K562 (cell line): ENCODE data around the gene CXCL12. TPM values are rescaled to one million over a fixed set of nuclear protein-coding genes. Genes with fewer than 3 reads are reported as not detected.

Source experiments
- JUND ChIP-seq, 2 experiments: IDR thresholded peaks; 2 replicates in 1 of 2; 3 replicates in 1 of 2; pipeline ENCODE4 v1.6.1; 2011; ENCODE audit warnings: borderline replicate concordance in 2 of 2, low read depth in 2 of 2, low read length in 2 of 2, improper control_type of control experiment in 1 of 2, missing biosample characterization in 1 of 2, missing genetic modification characterization in 1 of 2, missing genetic modification reagents in 1 of 2
- SIX5 ChIP-seq, 2 experiments: IDR thresholded peaks; 2 replicates each; pipeline ENCODE4 v1.6.1; 2011; ENCODE audit warnings: low read length in 2 of 2, borderline replicate concordance in 1 of 2, low read depth in 1 of 2, mild to moderate bottlenecking in 1 of 2, moderate library complexity in 1 of 2; ENCODE audit not compliant: insufficient read depth in 1 of 2
- YBX1 ChIP-seq: fragments of 450-650 bp; IDR thresholded peaks from 2 replicates; pipeline ENCODE4 v1.7.1; 2016; ENCODE audit warnings: mild to moderate bottlenecking
- polyA plus RNA-seq, 8 experiments: library from polyadenylated mRNA; depleted of rRNA in 4 of 8; stranded (reverse) in 5 of 8; unstranded in 3 of 8; fragments of >200 nt; fragmentation: Nextera tagmentation in 2 of 8; fragmentation: Illumina TruSeq in 1 of 8; extraction: Ambion mirVana in 2 of 8; extraction: Trizol in 1 of 8; gene quantifications; 2 replicates each; pipeline versions ENCODE4 v1.2.1 to v1.2.3, GENCODE V29; 2011 to 2014; ENCODE audit warnings: inconsistent platforms in 1 of 8, missing spikeins in 1 of 8
- total RNA-seq, 7 experiments: library from RNA; depleted of rRNA in 6 of 7; stranded (reverse); fragments of >200 nt in 6 of 7; fragmentation: Illumina TruSeq in 2 of 7; extraction: Trizol in 2 of 7; gene quantifications; 2 replicates each; pipeline versions ENCODE4 v1.2.1 to v1.2.3, GENCODE V29; 2011 to 2021; ENCODE audit warnings: low replicate concordance in 1 of 7
- TF ChIP-seq, protein P1 (sequence below), 2 experiments: fragments of 450-650 bp; IDR thresholded peaks; 2 replicates each; pipeline ENCODE4 v1.6.1; 2016; ENCODE audit warnings: mild to moderate bottlenecking in 2 of 2, borderline replicate concordance in 1 of 2, low read depth in 1 of 2, moderate library complexity in 1 of 2
- TF ChIP-seq, protein P2 (sequence below), 2 experiments: fragments of 450-650 bp; formaldehyde crosslinking in 1 of 2; IDR thresholded peaks; 2 replicates each; pipeline versions ENCODE4 v1.4.0 to v1.6.1; 2014 to 2020; ENCODE audit warnings: mild to moderate bottlenecking in 2 of 2, borderline replicate concordance in 1 of 2, low read depth in 1 of 2
- TF ChIP-seq, protein P3 (sequence below), 2 experiments: fragments of 200-800 bp in 1 of 2; sonication (Bioruptor generic) in 1 of 2; sonication (generic) in 1 of 2; formaldehyde crosslinking in 1 of 2; IDR thresholded peaks in 1 of 2; conservative IDR thresholded peaks in 1 of 2; 2 replicates each; pipeline versions ENCODE4 v1.5.0 to v1.6.1; 2016 to 2020; ENCODE audit warnings: missing compliant biosample characterization in 1 of 2, missing genetic modification characterization in 1 of 2, missing genetic modification reagents in 1 of 2

The CXCL12 gene
- total and polyA plus RNA-seq, 9 of the 15 experiments (the other 6 are each of a cell fraction or from before 2014, with no cell fraction given), result 0.18 TPM; not detected in 8

DNA sequence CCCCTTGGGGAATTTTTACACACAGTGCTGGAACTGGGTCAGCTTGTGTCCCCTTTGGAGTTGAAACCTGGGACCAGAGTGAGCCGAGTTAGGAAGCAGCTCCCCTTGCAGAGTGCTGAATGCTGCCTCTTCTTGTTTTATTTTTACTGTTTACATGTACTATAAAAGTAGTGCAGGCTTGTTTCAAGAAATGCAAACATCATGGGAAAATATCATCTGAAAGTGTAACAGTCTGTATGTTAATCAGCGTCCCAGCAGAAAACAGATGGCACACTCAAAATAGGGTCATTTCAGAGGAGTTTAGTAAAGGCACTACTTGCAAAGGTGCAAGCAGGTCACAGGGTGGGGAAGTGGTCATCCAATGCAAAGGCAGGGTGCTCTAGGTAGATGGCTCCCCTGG lies 30.1 kb downstream of the CXCL12 start (continued):
- TF ChIP-seq, protein P1, sequence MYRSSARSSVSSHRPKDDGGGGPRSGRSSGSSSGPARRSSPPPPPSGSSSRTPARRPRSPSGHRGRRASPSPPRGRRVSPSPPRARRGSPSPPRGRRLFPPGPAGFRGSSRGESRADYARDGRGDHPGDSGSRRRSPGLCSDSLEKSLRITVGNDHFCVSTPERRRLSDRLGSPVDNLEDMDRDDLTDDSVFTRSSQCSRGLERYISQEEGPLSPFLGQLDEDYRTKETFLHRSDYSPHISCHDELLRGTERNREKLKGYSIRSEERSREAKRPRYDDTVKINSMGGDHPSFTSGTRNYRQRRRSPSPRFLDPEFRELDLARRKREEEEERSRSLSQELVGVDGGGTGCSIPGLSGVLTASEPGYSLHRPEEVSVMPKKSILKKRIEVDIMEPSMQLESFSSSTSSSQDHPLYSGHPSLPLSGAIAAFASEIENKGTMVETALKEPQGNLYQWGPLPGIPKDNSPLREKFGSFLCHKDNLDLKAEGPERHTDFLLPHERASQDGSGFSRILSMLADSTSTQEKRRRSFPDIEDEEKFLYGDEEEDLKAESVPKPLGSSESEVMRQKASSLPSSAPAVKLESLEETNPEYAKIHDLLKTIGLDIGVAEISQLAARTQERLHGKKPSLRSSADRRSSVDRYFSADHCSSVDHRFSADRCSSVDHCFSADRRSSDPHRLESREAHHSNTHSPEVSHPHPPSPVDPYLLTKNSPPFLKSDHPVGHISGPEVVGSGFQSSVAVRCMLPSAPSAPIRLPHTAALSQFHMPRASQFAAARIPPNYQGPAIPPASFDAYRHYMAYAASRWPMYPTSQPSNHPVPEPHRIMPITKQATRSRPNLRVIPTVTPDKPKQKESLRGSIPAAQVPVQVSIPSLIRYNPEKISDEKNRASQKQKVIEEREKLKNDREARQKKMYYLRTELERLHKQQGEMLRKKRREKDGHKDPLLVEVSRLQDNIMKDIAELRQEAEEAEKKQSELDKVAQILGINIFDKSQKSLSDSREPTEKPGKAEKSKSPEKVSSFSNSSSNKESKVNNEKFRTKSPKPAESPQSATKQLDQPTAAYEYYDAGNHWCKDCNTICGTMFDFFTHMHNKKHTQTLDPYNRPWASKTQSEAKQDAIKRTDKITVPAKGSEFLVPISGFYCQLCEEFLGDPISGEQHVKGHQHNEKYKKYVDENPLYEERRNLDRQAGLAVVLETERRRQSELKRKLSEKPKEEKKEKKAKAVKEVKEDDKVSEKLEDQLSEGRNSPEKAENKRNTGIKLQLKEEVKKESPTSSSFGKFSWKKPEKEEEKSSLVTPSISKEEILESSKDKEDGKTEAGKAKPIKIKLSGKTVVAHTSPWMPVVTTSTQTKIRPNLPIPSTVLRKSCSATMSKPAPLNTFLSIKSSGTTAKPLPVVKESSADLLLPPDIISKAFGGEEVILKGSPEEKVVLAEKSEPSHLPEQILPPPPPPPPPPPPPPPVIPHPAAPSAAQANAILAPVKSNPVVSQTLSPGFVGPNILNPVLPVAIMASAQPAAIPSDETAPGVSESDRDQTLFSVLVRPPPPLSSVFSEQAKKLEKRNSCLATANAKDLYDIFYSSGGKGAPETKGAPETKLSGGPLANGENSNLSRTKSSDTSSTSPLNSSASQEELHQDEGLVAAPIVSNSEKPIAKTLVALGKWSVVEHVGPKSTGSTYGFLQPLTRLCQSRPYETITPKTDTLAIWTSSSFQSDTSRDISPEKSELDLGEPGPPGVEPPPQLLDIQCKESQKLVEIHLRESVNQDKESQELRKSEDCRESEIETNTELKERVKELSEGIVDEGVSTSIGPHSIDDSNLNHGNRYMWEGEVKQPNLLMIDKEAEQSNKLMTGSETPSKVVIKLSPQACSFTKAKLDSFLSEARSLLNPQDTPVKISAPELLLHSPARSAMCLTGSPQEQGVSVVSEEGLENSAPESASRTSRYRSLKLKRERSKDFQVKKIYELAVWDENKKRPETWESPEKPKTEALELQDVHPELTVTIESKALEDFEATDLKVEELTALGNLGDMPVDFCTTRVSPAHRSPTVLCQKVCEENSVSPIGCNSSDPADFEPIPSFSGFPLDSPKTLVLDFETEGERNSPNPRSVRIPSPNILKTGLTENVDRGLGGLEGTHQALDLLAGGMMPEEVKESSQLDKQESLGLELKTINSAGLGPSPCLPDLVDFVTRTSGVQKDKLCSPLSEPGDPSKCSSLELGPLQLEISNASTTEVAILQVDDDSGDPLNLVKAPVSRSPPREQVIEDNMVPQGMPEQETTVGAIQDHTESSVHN (IDR thresholded peaks at IDR 0.05; ENCODE audit: borderline replicate concordance in 1 of 2, low read depth in 1 of 2), result no peak
- TF ChIP-seq, protein P2, sequence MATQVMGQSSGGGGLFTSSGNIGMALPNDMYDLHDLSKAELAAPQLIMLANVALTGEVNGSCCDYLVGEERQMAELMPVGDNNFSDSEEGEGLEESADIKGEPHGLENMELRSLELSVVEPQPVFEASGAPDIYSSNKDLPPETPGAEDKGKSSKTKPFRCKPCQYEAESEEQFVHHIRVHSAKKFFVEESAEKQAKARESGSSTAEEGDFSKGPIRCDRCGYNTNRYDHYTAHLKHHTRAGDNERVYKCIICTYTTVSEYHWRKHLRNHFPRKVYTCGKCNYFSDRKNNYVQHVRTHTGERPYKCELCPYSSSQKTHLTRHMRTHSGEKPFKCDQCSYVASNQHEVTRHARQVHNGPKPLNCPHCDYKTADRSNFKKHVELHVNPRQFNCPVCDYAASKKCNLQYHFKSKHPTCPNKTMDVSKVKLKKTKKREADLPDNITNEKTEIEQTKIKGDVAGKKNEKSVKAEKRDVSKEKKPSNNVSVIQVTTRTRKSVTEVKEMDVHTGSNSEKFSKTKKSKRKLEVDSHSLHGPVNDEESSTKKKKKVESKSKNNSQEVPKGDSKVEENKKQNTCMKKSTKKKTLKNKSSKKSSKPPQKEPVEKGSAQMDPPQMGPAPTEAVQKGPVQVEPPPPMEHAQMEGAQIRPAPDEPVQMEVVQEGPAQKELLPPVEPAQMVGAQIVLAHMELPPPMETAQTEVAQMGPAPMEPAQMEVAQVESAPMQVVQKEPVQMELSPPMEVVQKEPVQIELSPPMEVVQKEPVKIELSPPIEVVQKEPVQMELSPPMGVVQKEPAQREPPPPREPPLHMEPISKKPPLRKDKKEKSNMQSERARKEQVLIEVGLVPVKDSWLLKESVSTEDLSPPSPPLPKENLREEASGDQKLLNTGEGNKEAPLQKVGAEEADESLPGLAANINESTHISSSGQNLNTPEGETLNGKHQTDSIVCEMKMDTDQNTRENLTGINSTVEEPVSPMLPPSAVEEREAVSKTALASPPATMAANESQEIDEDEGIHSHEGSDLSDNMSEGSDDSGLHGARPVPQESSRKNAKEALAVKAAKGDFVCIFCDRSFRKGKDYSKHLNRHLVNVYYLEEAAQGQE (IDR thresholded peaks at IDR 0.05; ENCODE audit: borderline replicate concordance), result no peak
- TF ChIP-seq, protein P2 (CRISPR knock-in tag; IDR thresholded peaks at IDR 0.05; ENCODE audit: low read depth), result no peak
- TF ChIP-seq, protein P3, sequence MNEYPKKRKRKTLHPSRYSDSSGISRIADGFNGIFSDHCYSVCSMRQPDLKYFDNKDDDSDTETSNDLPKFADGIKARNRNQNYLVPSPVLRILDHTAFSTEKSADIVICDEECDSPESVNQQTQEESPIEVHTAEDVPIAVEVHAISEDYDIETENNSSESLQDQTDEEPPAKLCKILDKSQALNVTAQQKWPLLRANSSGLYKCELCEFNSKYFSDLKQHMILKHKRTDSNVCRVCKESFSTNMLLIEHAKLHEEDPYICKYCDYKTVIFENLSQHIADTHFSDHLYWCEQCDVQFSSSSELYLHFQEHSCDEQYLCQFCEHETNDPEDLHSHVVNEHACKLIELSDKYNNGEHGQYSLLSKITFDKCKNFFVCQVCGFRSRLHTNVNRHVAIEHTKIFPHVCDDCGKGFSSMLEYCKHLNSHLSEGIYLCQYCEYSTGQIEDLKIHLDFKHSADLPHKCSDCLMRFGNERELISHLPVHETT (CRISPR knock-in tag; conservative IDR thresholded peaks at IDR 0.05 in 1 of 2, IDR thresholded peaks at IDR 0.05 in 1 of 2), result no peak
- no peak for TF ChIP-seq YBX1
- no peak for TF ChIP-seq JUND (IDR thresholded peaks at IDR 0.05; ENCODE audit: borderline replicate concordance, low read depth, low read length)
- TF ChIP-seq JUND (tag; IDR thresholded peaks at IDR 0.05; ENCODE audit: borderline replicate concordance, low read depth, low read length), result no peak
- TF ChIP-seq SIX5 (IDR thresholded peaks at IDR 0.05; ENCODE audit: borderline replicate concordance in 1 of 2, insufficient read depth in 1 of 2, low read depth in 1 of 2, low read length in 2 of 2), result no peak
